KMS-11 (cell line): ENCODE results near the gene SLC2A4RG.

Source experiments
- H2AFZ ChIP-seq: fragments of 200-600 bp; sonication (generic); 2 replicates; pipeline ENCODE4 v1.6.1; 2016; ENCODE audit warnings: antibody characterized with exemption, mixed run types, low read depth
- H3K27ac ChIP-seq: fragments of 200-600 bp; sonication (generic); 2 replicates; pipeline ENCODE4 v1.6.1; 2016; ENCODE audit warnings: mild to moderate bottlenecking, mixed run types
- H3K27me3 ChIP-seq: fragments of 200-600 bp; sonication (generic); 2 replicates; pipeline ENCODE4 v1.6.1; 2017; ENCODE audit warnings: mild to moderate bottlenecking, low read depth, mixed run types, moderate library complexity; ENCODE audit not compliant: insufficient read depth
- H3K36me3 ChIP-seq: fragments of 200-600 bp; sonication (generic); 2 replicates; pipeline ENCODE4 v1.6.1; 2017; ENCODE audit warnings: mild to moderate bottlenecking, mixed run types; ENCODE audit not compliant: insufficient read depth
- H3K4me1 ChIP-seq: fragments of 200-600 bp; sonication (generic); 2 replicates; pipeline ENCODE4 v1.6.1; 2016; ENCODE audit warnings: mild to moderate bottlenecking, low read depth, mixed run types; ENCODE audit not compliant: poor library complexity, severe bottlenecking
- H3K4me2 ChIP-seq: fragments of 200-600 bp; sonication (generic); 2 replicates; pipeline ENCODE4 v1.7.0; 2016; ENCODE audit warnings: mild to moderate bottlenecking, mixed run types
- H3K4me3 ChIP-seq: fragments of 200-600 bp; sonication (generic); IDR thresholded peaks from 2 replicates; pipeline ENCODE4 v1.6.1; 2017; ENCODE audit warnings: low read depth, low read length, mixed read lengths; ENCODE audit not compliant: insufficient read depth
- H3K79me2 ChIP-seq: fragments of 200-600 bp; sonication (generic); 2 replicates; pipeline ENCODE4 v1.6.1; 2016; ENCODE audit warnings: low read depth, mixed run types; ENCODE audit not compliant: insufficient read depth
- H3K9ac ChIP-seq: fragments of 200-600 bp; sonication (generic); 2 replicates; pipeline ENCODE4 v1.6.1; 2016; ENCODE audit warnings: mild to moderate bottlenecking, mixed run types
- H4K20me1 ChIP-seq: fragments of 200-600 bp; sonication (generic); 2 replicates; pipeline ENCODE4 v1.6.1; 2016; ENCODE audit warnings: mild to moderate bottlenecking, mixed run types; ENCODE audit not compliant: insufficient read depth
- CTCF ChIP-seq: fragments of 200-600 bp; sonication (generic); conservative IDR thresholded peaks from 2 replicates; pipeline ENCODE4 v1.6.1; 2017; ENCODE audit warnings: low read depth, mild to moderate bottlenecking, antibody characterized with exemption, low read length, moderate library complexity, mixed read lengths

The SLC2A4RG gene

GRCh38 chr20:63753381-63753780 is 13.8 kb downstream of the SLC2A4RG start:
- peaks cover 66% of the 10 kb centered on the region for H3K27me3 ChIP-seq
- no peak overlapping the region for H3K27ac ChIP-seq
- no peak overlapping the region for H3K4me2 ChIP-seq
- H2AFZ ChIP-seq: no peak overlapping the region
- H3K36me3 ChIP-seq: no peaks in the 10 kb centered on the region
- no peaks in the 10 kb centered on the region for H3K4me1 ChIP-seq
- no peaks in the 10 kb centered on the region for H4K20me1 ChIP-seq
- no peaks in the 10 kb centered on the region for H3K79me2 ChIP-seq
- H3K4me3 ChIP-seq: no peak overlapping the region
- no peak for TF ChIP-seq CTCF
- H3K9ac ChIP-seq: no peak overlapping the region

DNA sequence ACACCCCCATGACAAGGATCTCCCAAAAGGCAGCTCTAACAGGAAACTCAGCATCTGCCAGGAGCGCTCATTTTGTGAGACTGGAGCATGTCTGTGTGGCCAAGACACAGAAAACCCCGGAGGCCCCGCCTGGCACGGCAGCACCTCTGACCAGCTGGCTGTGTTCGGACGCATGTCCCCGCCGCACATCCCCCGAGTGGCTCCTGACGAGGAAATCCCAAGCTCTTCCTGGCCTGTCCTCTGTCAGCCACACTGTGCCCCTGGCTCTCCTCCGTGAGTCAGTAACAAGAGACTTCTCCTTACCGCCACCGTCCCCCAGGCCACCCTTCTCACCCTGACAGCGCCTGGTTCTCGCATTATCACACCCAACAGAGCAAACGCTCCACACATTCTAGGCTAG is 14.4 kb downstream of the SLC2A4RG start:
- peaks cover 68% of the 10 kb centered on the region for H3K27me3 ChIP-seq
- no peak overlapping the region for H3K4me2 ChIP-seq
- H3K9ac ChIP-seq: no peak overlapping the region
- H3K4me3 ChIP-seq: no peak overlapping the region
- no peaks in the 10 kb centered on the region for H4K20me1 ChIP-seq
- no peaks in the 10 kb centered on the region for H3K4me1 ChIP-seq
- no peaks in the 10 kb centered on the region for H3K36me3 ChIP-seq
- no peak overlapping the region for H3K27ac ChIP-seq
- no peaks in the 10 kb centered on the region for H3K79me2 ChIP-seq
- no peak overlapping the region for H2AFZ ChIP-seq
- TF ChIP-seq CTCF: no peak

- no peaks in the 10 kb centered on the region for H3K4me1 ChIP-seq
- peaks cover 71% of the 10 kb centered on the region for H3K27me3 ChIP-seq
- no peaks in the 10 kb centered on the region for H3K36me3 ChIP-seq
- H3K27ac ChIP-seq: no peak overlapping the region
- TF ChIP-seq CTCF: no peak
- H3K9ac ChIP-seq: no peak overlapping the region
- H3K4me3 ChIP-seq: no peak overlapping the region
- H3K4me2 ChIP-seq: no peak overlapping the region
- no peaks in the 10 kb centered on the region for H4K20me1 ChIP-seq
- H3K79me2 ChIP-seq: no peaks in the 10 kb centered on the region
- H2AFZ ChIP-seq: no peak overlapping the region
These were observed 16.5 kb downstream of the SLC2A4RG start for GRCh38 chr20:63755933-63756647.

DNA sequence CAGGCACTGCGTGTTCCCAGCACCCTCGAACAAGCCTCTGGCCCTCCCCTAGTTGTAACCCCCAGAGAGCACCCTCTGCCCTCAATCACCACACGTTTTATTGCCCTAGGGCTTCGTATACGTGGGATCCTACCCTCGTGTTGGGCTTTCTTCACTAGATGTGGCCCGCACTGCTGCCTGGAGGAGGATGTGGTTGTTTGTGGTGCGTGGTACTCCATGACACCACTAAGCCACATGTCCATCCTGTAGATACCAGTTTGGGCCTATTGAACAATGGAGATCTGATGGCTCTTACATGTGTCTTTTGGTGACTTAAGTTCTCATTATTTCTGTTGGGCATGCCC is 17.0 kb downstream of the SLC2A4RG start:
- no peak for TF ChIP-seq CTCF
- no peaks in the 10 kb centered on the region for H3K36me3 ChIP-seq
- H3K4me3 ChIP-seq: no peak overlapping the region
- no peak overlapping the region for H3K4me2 ChIP-seq
- H3K27ac ChIP-seq: no peak overlapping the region
- H4K20me1 ChIP-seq: no peaks in the 10 kb centered on the region
- H3K4me1 ChIP-seq: no peaks in the 10 kb centered on the region
- H3K9ac ChIP-seq: no peak overlapping the region
- peaks cover 76% of the 10 kb centered on the region for H3K27me3 ChIP-seq
- no peaks in the 10 kb centered on the region for H3K79me2 ChIP-seq
- no peak overlapping the region for H2AFZ ChIP-seq
